Mesothelial cell of epicardium (in vitro differentiated cells): ENCODE data around the gene ALDH1A2. TPM values are rescaled to one million over a fixed set of nuclear protein-coding genes. Genes with fewer than 3 reads are reported as not detected.
A peak's percentile ranks its signal among the peaks of the same experiment; 100 is the strongest.

Experiments
- DNase-seq, 2 experiments: peaks; one replicate each; pipeline ENCODE4 v3.0.0; 2021; ENCODE audit warnings: low spot score in 2 of 2; ENCODE audit not compliant: unreplicated experiment in 2 of 2
- H3K27ac Mint-ChIP-seq: 2 replicates; pipeline ENCODE4 v1.8.0; 2021; ENCODE audit warnings: mixed read lengths
- H3K27me3 Mint-ChIP-seq: 2 replicates; pipeline ENCODE4 v1.8.0; 2021; ENCODE audit warnings: low read depth, mixed read lengths
- H3K36me3 Mint-ChIP-seq: 2 replicates; pipeline ENCODE4 v1.8.0; 2021; ENCODE audit warnings: mixed read lengths
- H3K4me1 Mint-ChIP-seq: 2 replicates; pipeline ENCODE4 v1.8.0; 2021; ENCODE audit warnings: mixed read lengths
- H3K4me3 Mint-ChIP-seq: 2 replicates; pipeline ENCODE4 v1.8.0; 2021; ENCODE audit warnings: mild to moderate bottlenecking, moderate library complexity, mixed read lengths
- H3K9me3 Mint-ChIP-seq: 2 replicates; pipeline ENCODE4 v1.8.0; 2021; ENCODE audit warnings: mixed read lengths
- total RNA-seq: library from RNA; stranded (reverse); gene quantifications from 3 replicates; pipeline ENCODE4 v1.2.1, GENCODE V29; 2021
- TF ChIP-seq, protein P1 (sequence below): fragments of 200-600 bp; sonication (generic); IDR thresholded peaks from one replicate; pipeline ENCODE4 v1.5.0; 2021; ENCODE audit warnings: antibody characterized with exemption; ENCODE audit not compliant: unreplicated experiment

Gene ALDH1A2
- total RNA-seq, 1 donor from 2014 or later = 26.2 TPM

DNA sequence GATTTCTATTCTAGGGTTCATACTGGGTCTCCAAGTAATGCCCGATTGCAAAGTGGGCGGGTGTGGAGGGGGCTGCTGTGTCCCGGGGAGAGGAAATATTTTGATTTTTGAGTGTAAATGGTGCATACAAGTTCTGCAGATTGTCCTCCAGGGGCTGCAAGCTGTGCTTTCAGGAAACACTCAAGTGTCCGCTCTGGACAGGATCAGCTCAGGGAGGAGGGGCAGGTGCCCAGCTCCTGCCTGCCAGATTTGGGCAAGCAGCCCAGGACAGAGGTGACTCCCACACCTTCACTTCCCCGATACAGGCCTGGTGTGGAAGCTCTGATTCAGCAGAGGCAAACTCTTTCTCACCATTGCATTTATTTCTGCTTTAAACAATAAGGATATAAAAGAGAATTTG lies 142.7 kb downstream of the ALDH1A2 start:
- peaks cover 13% of the 10 kb centered on the region for H3K4me1 Mint-ChIP-seq
- no peaks in the 10 kb centered on the region for H3K9me3 Mint-ChIP-seq
- H3K36me3 Mint-ChIP-seq = no peaks in the 10 kb centered on the region
- DNase-seq = no peak
- TF ChIP-seq, protein P1, sequence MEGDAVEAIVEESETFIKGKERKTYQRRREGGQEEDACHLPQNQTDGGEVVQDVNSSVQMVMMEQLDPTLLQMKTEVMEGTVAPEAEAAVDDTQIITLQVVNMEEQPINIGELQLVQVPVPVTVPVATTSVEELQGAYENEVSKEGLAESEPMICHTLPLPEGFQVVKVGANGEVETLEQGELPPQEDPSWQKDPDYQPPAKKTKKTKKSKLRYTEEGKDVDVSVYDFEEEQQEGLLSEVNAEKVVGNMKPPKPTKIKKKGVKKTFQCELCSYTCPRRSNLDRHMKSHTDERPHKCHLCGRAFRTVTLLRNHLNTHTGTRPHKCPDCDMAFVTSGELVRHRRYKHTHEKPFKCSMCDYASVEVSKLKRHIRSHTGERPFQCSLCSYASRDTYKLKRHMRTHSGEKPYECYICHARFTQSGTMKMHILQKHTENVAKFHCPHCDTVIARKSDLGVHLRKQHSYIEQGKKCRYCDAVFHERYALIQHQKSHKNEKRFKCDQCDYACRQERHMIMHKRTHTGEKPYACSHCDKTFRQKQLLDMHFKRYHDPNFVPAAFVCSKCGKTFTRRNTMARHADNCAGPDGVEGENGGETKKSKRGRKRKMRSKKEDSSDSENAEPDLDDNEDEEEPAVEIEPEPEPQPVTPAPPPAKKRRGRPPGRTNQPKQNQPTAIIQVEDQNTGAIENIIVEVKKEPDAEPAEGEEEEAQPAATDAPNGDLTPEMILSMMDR = no peak
- peaks cover 48% of the 10 kb centered on the region for H3K27me3 Mint-ChIP-seq
- no peak overlapping the region for H3K27ac Mint-ChIP-seq
- no peak overlapping the region for H3K4me3 Mint-ChIP-seq

DNA sequence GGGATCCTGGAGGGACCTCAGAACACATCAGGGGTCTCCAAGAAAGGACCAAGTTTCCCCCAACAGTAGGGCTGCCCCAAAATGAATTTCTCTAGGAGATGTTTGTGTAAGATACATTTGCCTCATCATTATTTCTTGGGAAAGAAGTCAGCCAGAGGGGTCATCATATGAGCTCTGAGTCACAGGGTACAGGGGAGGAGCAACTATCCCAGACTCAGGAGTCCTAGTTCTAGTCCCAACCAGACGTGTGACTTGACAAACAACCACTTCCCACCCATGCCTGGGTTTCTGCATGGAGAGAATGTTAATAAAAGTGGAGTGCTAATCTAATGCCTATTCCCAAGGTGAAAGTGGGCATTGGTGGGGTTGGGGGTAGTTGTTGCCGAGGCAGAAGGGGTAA lies 144.1 kb downstream of the ALDH1A2 start:
- H3K36me3 Mint-ChIP-seq = no peaks in the 10 kb centered on the region
- peaks cover 41% of the 10 kb centered on the region for H3K27me3 Mint-ChIP-seq
- no peak for DNase-seq
- TF ChIP-seq, protein P1 = no peak
- no peak overlapping the region for H3K4me3 Mint-ChIP-seq
- no peaks in the 10 kb centered on the region for H3K9me3 Mint-ChIP-seq
- peaks cover 21% of the 10 kb centered on the region for H3K4me1 Mint-ChIP-seq
- H3K27ac Mint-ChIP-seq = no peak overlapping the region

DNA sequence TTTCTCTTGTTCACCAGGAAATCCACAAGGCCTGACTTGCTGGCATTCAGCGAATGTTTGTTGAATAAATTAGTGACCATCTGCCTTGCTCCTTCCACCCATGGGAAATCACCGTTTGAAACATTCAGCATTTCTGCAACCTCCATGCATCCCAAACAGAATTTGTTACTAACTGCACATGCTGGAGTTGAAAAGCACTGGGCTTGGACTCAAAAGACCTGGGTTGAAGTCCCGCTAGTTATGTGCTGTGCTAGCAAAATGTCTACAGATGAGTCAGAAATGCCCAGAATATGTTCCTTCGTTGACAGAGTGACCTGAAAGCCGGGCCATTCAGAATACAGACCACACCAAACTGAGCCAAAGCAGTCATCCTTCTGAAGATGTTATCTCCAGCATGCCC lies 144.6 kb downstream of the ALDH1A2 start:
- no peak for DNase-seq
- TF ChIP-seq, protein P1 = no peak
- Mint-ChIP-seq H3K36me3 (no peaks in the 10 kb centered on the region), H3K27me3 (peaks cover 39% of the 10 kb centered on the region), H3K9me3 (no peaks in the 10 kb centered on the region), H3K4me3 (no peak overlapping the region), H3K27ac (no peak overlapping the region), H3K4me1 (peaks cover 26% of the 10 kb centered on the region)

DNA sequence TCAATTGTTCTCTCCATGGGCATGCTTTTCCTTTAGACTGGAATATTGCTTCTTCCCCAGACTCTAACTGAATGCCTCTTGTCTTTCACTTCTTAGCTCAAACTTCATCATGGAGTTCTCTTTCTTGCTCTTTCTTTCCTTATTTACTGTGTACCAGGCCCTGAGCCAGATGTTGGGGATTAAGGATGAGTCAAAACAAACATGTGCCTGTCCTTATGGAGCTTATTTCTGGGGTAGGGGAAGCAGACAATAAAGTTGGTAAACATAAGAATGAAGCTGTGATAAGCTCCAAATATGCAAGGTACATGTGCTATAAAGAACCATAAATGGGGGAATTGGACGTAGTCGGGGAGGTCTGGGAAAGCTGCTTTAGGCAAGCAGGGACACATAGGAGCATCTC lies 145.8 kb downstream of the ALDH1A2 start:
- H3K4me3 Mint-ChIP-seq = no peak overlapping the region
- H3K27me3 Mint-ChIP-seq = peaks cover 31% of the 10 kb centered on the region
- DNase-seq = no peak
- no peaks in the 10 kb centered on the region for H3K36me3 Mint-ChIP-seq
- TF ChIP-seq, protein P1 = no peak
- no peaks in the 10 kb centered on the region for H3K9me3 Mint-ChIP-seq
- H3K4me1 Mint-ChIP-seq = peaks cover 30% of the 10 kb centered on the region
- no peak overlapping the region for H3K27ac Mint-ChIP-seq

DNA sequence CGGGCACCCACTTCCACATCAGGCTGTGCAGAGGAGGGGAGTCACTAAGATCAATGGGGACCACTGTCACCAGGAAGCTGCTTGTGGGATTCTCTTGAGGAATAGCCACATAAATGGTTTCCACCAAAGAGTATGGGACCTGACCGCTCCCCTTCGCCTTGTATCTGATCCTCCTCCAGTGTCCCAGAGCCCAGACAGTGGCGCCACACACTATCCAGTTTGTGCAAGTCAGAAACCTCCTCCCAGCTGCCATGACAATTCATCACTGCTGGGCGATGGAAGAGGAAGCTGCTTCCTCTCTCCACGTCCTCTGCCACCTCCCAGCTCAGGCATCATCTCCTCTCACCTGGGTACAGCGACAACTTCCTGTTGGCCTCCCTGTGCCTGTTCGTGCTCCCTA lies 147.5 kb downstream of the ALDH1A2 start:
- H3K4me1 Mint-ChIP-seq = peaks cover 23% of the 10 kb centered on the region
- TF ChIP-seq, protein P1 = no peak
- no peak for DNase-seq
- peaks cover 35% of the 10 kb centered on the region for H3K27me3 Mint-ChIP-seq
- H3K9me3 Mint-ChIP-seq = no peaks in the 10 kb centered on the region
- H3K4me3 Mint-ChIP-seq = no peak overlapping the region
- H3K36me3 Mint-ChIP-seq = no peaks in the 10 kb centered on the region
- H3K27ac Mint-ChIP-seq = no peak overlapping the region

DNA sequence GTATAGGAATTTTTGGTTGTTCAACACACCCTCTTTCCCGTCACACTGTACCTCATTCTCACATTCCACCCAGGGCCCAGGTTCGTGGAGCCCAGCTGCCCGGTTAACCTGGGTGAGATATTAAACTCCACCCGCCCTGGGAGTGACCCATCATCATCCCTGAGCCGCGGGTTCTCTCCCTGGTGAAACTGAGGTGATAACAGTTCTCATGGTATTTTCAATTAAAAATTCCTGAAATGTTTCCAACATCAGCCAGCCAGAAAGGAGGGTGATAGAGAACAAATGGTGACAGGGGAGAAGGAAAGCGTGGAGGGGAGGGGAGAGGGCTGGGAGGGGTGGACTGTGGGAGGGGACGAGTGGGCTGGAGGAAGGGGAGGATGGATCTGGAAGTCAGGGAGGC lies 148.8 kb downstream of the ALDH1A2 start:
- no peaks in the 10 kb centered on the region for H3K36me3 Mint-ChIP-seq
- H3K27ac Mint-ChIP-seq = peak overlapping the region; percentile 92
- TF ChIP-seq, protein P1 = no peak
- H3K9me3 Mint-ChIP-seq = no peaks in the 10 kb centered on the region
- no peak for DNase-seq
- H3K4me3 Mint-ChIP-seq = no peak overlapping the region
- peaks cover 29% of the 10 kb centered on the region for H3K27me3 Mint-ChIP-seq
- peaks cover 17% of the 10 kb centered on the region for H3K4me1 Mint-ChIP-seq
